Mesenteric fat pad (tissue), 1 donor: ENCODE measurements around the gene EGR1. TPM values are rescaled to one million over a fixed set of nuclear protein-coding genes. Genes with fewer than 3 reads are reported as not detected.
"Not testable (repeated sequence)": the region's sequence is repeated elsewhere in the genome, so short reads cannot be mapped to it uniquely, and the experiment has no call there.

Experiments
- DNase-seq: peaks from one replicate; pipeline ENCODE4 v3.0.0-alpha.2; 2020; ENCODE audit warnings: low spot score
- total RNA-seq: library from RNA; stranded (reverse); fragmentation: NEBNext Ultra II Directional; extraction: Animal tissue kit (Norgen Biotek cat#: 25700); gene quantifications from one replicate; pipeline ENCODE4 v1.2.1, GENCODE V29; 2021
- donor health status: DM: yes; HTN: yes; CAD: no.

The EGR1 gene
- total RNA-seq, 1 donor from 2014 or later = 639 TPM

DNA sequence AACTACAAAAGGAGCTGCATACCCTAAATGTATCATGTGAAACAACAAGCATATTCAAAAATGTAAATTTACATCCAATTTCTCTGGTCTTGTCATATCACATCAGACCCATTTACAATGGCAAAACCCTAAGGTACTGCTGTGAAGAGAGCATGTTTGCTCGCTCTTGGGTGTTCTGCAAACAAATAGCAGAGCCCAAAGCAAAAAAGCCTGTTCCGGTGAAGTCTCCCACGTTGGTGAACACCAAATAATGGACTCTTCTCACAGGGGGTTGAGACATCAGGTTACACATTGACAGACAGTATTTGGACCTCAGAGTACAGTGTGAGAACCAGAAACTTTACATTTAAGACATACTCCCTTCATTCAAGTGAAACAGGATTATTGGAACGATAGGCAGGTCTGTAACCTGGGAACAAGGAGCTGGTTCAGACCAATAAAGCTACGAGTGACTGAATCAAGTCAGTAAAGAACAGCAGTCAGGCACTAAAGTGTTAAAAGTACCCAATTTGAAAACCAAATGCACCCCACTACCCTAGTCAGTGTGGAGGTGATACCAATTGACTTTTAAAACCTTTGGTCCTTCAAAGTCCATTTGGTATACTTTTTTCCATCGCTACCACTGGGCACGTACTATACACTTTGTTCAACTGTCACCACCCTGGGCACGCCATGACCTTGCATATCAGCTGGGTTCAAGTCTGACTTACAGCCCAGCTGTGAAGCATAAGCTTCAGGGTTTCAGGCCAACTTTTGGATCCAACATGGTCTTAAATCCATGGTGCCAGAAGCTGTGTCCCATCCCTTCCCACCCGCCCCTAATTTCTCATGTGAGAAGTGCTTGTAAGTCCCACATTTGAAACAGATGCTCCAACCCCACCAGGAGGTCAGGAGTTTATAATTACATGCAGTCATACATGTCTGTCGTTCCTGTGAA lies 41.4 kb downstream of the EGR1 start:
- DNase-seq = no peak

DNA sequence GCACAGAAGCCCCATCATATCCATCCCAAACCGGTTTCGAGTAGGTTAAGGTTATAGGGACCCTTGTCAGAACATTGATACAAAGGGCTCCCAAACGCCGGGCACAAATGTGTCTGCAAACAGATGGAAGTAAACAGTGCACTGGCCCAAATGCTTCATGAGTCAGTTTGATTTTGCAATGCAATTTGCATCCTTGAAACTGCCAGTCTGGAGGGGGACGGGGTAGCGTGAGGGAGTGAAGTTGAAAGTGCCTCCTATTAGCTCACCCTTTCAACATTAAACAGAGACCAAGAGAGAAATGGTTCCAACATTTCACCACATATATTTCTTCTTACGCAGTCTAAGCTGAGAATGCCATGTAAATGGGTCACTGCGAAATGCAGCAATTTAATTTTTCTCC lies 42.2 kb downstream of the EGR1 start:
- DNase-seq = not testable (repeated sequence)

GRCh38 chr5:138508958-138509357 lies 43.7 kb downstream of the EGR1 start:
- DNase-seq = no peak

DNA sequence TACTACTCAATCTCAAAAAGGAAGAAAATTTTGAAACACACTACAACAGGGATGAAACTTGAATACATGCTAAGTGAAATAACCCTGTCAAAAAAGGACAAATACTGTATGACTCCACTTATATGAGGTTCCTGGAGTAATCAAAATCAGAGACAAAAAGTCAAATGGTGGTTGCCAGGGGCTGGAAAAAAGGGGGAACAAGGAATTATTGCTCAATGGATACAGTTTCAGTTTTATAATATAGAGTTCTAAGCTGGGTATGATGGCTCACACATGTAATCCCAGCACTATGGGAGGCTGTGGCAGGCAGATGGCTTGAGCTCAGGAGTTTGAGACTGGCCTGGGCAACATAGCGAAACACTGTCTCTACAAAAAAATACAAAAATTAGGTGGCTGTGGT lies 48.7 kb downstream of the EGR1 start:
- no peak for DNase-seq

GRCh38 chr5:138515556-138516245 lies 50.4 kb downstream of the EGR1 start:
- DNase-seq = no peak

- DNase-seq = no peak
These were observed 52.2 kb downstream of the EGR1 start for GRCh38 chr5:138517437-138517836.

Other genes starting within 250 kb of the EGR1 start
- not detected for gene GFRA3, start 190.9 kb upstream of the EGR1 start, total RNA-seq
- gene CDC25C, start 133.7 kb upstream of the EGR1 start, total RNA-seq = not detected
- gene FAM53C, start 127.2 kb upstream of the EGR1 start, total RNA-seq = 25.7 TPM
- gene KDM3B, start 112.8 kb upstream of the EGR1 start, total RNA-seq = 54.1 TPM
- gene REEP2, start 26.4 kb upstream of the EGR1 start, total RNA-seq = 2.6 TPM
- 165 TPM for gene ETF1, start 77.8 kb downstream of the EGR1 start, total RNA-seq
- 224 TPM for gene HSPA9, start 109.9 kb downstream of the EGR1 start, total RNA-seq